Measurements from ENCODE around the gene UTP15.

UTP15 gene

GRCh38 chr5:73565139-73565968 is at the start of gene UTP15, which contains the start of gene ANKRA2:
UTP15 (plus strand) TSS chr5:73565743; CDS start chr5:73567345, 1,602 bp downstream.
ANKRA2 (minus strand) TSS chr5:73565639; CDS start chr5:73562881, 2,758 bp downstream.
- FAIRE-seq (peak; percentile 95), DNase-seq (ENCODE audit: insufficient read length, low spot score) (peak; percentile 91)

GRCh38 chr5:73519531-73520283 is 45.8 kb upstream of the UTP15 start:
- peak; percentile 87 for DNase-seq (ENCODE audit: insufficient read length, low spot score)
- peak; percentile 79 for FAIRE-seq

GRCh38 chr5:73522989-73523388 is 42.6 kb upstream of the UTP15 start:
- no peak for FAIRE-seq
- no peak for DNase-seq (ENCODE audit: insufficient read length, low spot score)

GRCh38 chr5:73523861-73524260 is 41.7 kb upstream of the UTP15 start:
- no peak for DNase-seq (ENCODE audit: insufficient read length, low spot score)
- no peak for FAIRE-seq

GRCh38 chr5:73525606-73526203 is 39.8 kb upstream of the UTP15 start:
- no peak for FAIRE-seq

GRCh38 chr5:73528248-73528647 is 37.3 kb upstream of the UTP15 start:
- DNase-seq (ENCODE audit: insufficient read length, low spot score): no peak
- FAIRE-seq: no peak

More at GRCh38 chr5:73525606-73526203, 39.8 kb upstream of the UTP15 start:
- no peak for DNase-seq (ENCODE audit: insufficient read length, low spot score)

- FAIRE-seq: no peak
- DNase-seq (ENCODE audit: insufficient read length, low spot score): no peak
Measured at GRCh38 chr5:73529081-73529480, 36.5 kb upstream of the UTP15 start.

GRCh38 chr5:73531356-73531755 is 34.2 kb upstream of the UTP15 start:
- DNase-seq (ENCODE audit: insufficient read length, low spot score): no peak
- FAIRE-seq: no peak

- FAIRE-seq: no peak
- DNase-seq (ENCODE audit: insufficient read length, low spot score): no peak
Measured at GRCh38 chr5:73532195-73532594, 33.3 kb upstream of the UTP15 start.

GRCh38 chr5:73534011-73534644 is 31.4 kb upstream of the UTP15 start:
- DNase-seq (ENCODE audit: insufficient read length, low spot score) (no peak), FAIRE-seq (no peak)

GRCh38 chr5:73534971-73535370 is 30.6 kb upstream of the UTP15 start:
- FAIRE-seq (no peak), DNase-seq (ENCODE audit: insufficient read length, low spot score) (no peak)

GRCh38 chr5:73539730-73540129 is 25.8 kb upstream of the UTP15 start:
- DNase-seq (ENCODE audit: insufficient read length, low spot score) (no peak), FAIRE-seq (no peak)

GRCh38 chr5:73540192-73540591 is 25.4 kb upstream of the UTP15 start:
- FAIRE-seq: no peak
- peak; percentile 41 for DNase-seq (ENCODE audit: insufficient read length, low spot score)

GRCh38 chr5:73542020-73542419 is 23.5 kb upstream of the UTP15 start:
- FAIRE-seq (no peak), DNase-seq (ENCODE audit: insufficient read length, low spot score) (no peak)

GRCh38 chr5:73544429-73545402 is 20.8 kb upstream of the UTP15 start:
- no peak for DNase-seq (ENCODE audit: insufficient read length, low spot score)

GRCh38 chr5:73545403-73545779 is 20.2 kb upstream of the UTP15 start:
- FAIRE-seq (no peak), DNase-seq (ENCODE audit: insufficient read length, low spot score) (no peak)

More at GRCh38 chr5:73544429-73545402, 20.8 kb upstream of the UTP15 start:
- no peak for FAIRE-seq

- FAIRE-seq: no peak
Measured at GRCh38 chr5:73550016-73550415, 15.5 kb upstream of the UTP15 start.

GRCh38 chr5:73552642-73553041 is 12.9 kb upstream of the UTP15 start:
- FAIRE-seq (no peak), DNase-seq (ENCODE audit: insufficient read length, low spot score) (no peak)

More at GRCh38 chr5:73550016-73550415, 15.5 kb upstream of the UTP15 start:
- DNase-seq (ENCODE audit: insufficient read length, low spot score): no peak

- FAIRE-seq (no peak), DNase-seq (ENCODE audit: insufficient read length, low spot score) (no peak)
Measured at GRCh38 chr5:73558950-73559349, 6.6 kb upstream of the UTP15 start.

GRCh38 chr5:73564018-73564417 is 1.5 kb upstream of the UTP15 start:
- DNase-seq (ENCODE audit: insufficient read length, low spot score) (no peak), FAIRE-seq (no peak)
